B cell (primary cell): ENCODE results near the gene CALCOCO2. TPM values are rescaled to one million over a fixed set of nuclear protein-coding genes. Genes with fewer than 3 reads are reported as not detected.

ENCODE experiments used
- ATAC-seq: fragments of 200-7000 bp; cut with Tn5 transposase; one replicate; pipeline ENCODE4 v1.10.0; 2021; ENCODE audit warnings: low read depth, mild to moderate bottlenecking, moderate number of reproducible peaks, moderate library complexity
- CTCF ChIA-PET: fragments of 350-600 bp; sonication (Branson Sonifier 250); formaldehyde crosslinking; loops from one replicate; lab custom pipeline; 2021; ENCODE audit warnings: antibody characterized with exemption, inconsistent platforms; lab: Charles Lee
- POLR2A ChIA-PET: fragments of 350-600 bp; sonication (Branson Sonifier 250); formaldehyde crosslinking; loops from one replicate; lab custom pipeline; 2021; ENCODE audit warnings: antibody characterized with exemption; lab: Charles Lee
- DNase-seq: peaks from one replicate; pipeline ENCODE4 v3.0.0; 2013
- H2AFZ ChIP-seq: 2 replicates; pipeline ENCODE4 v1.6.1; 2012; ENCODE audit warnings: mild to moderate bottlenecking, low read depth, low read length; ENCODE audit not compliant: insufficient read depth, poor library complexity, severe bottlenecking
- H3K27ac ChIP-seq, 2 donors: 1 replicate in 1 of 2; 2 replicates in 1 of 2; pipeline ENCODE4 v1.5.1; 2012 to 2013; ENCODE audit warnings: low read length in 2 of 2, mild to moderate bottlenecking in 2 of 2, moderate library complexity in 1 of 2
- H3K27me3 ChIP-seq, 4 experiments: fragments of 200-600 bp in 1 of 4; sonication (generic) in 1 of 4; replicated peaks in 1 of 4; 1 replicate in 2 of 4; 2 replicates in 2 of 4; pipeline versions ENCODE4 v1.6.1 to v1.7.0; 2013 to 2016; ENCODE audit warnings: low read length in 3 of 4, mild to moderate bottlenecking in 2 of 4, mixed read lengths in 1 of 4, moderate library complexity in 1 of 4; ENCODE audit not compliant: insufficient read depth in 4 of 4, control insufficient read depth in 3 of 4; ENCODE audit errors: control extremely low read depth in 1 of 4
- H3K36me3 ChIP-seq, 2 experiments: replicated peaks in 1 of 2; 1 replicate in 1 of 2; 2 replicates in 1 of 2; pipeline versions ENCODE4 v1.6.1 to v1.7.1; 2013; ENCODE audit warnings: low read length in 1 of 2; ENCODE audit not compliant: insufficient read depth in 2 of 2, control insufficient read depth in 1 of 2; ENCODE audit errors: control extremely low read depth in 1 of 2, extremely low read depth in 1 of 2
- H3K4me1 ChIP-seq, 2 donors: fragments of 200-600 bp in 1 of 2; sonication (generic) in 1 of 2; 1 replicate in 1 of 2; 2 replicates in 1 of 2; pipeline versions ENCODE4 v1.5.1 to v1.6.1; 2013 to 2017; ENCODE audit warnings: low read length in 2 of 2; ENCODE audit not compliant: control insufficient read depth in 2 of 2, insufficient read depth in 2 of 2
- H3K4me2 ChIP-seq: replicated peaks from 2 replicates; pipeline ENCODE3; 2012; ENCODE audit warnings: mild to moderate bottlenecking, low read depth, low read length; ENCODE audit not compliant: poor library complexity, severe bottlenecking
- H3K4me3 ChIP-seq, 5 experiments: fragments of 200-600 bp in 1 of 5; sonication (generic) in 1 of 5; 1 replicate in 3 of 5; 2 replicates in 2 of 5; pipeline versions ENCODE4 v1.5.1 to v1.7.0; 2011 to 2016; ENCODE audit warnings: low read length in 4 of 5, mild to moderate bottlenecking in 4 of 5, low read depth in 2 of 5, control low read depth in 1 of 5, moderate library complexity in 1 of 5; ENCODE audit not compliant: insufficient read depth in 1 of 5; ENCODE audit errors: control extremely low read depth in 1 of 5, extremely low read depth in 1 of 5
- H3K79me2 ChIP-seq: fragments of 200-600 bp; sonication (generic); one replicate; pipeline ENCODE4 v1.6.0; 2016; ENCODE audit warnings: low read length; ENCODE audit not compliant: control insufficient read depth, insufficient read depth
- H3K9ac ChIP-seq: fragments of 200-600 bp; sonication (generic); 2 replicates; pipeline ENCODE4 v1.6.1; 2017; ENCODE audit warnings: mild to moderate bottlenecking, low read length, moderate library complexity
- H3K9me3 ChIP-seq, 3 donors: one replicate each; pipeline versions ENCODE4 v1.6.1 to v1.7.1; 2013; ENCODE audit warnings: low read length in 2 of 3; ENCODE audit not compliant: control insufficient read depth in 2 of 3, insufficient read depth in 1 of 3; ENCODE audit errors: control extremely low read depth in 1 of 3
- H4K20me1 ChIP-seq: 2 replicates; pipeline ENCODE4 v1.6.0; 2012; ENCODE audit warnings: mild to moderate bottlenecking, low read length; ENCODE audit not compliant: insufficient read depth, control insufficient read depth, poor library complexity, severe bottlenecking
- H3K27ac Mint-ChIP-seq: one replicate; pipeline ENCODE4 v1.8.0; 2021; ENCODE audit warnings: mixed read lengths
- H3K27me3 Mint-ChIP-seq: one replicate; pipeline ENCODE4 v1.8.0; 2021; ENCODE audit warnings: mixed read lengths
- H3K4me1 Mint-ChIP-seq: one replicate; pipeline ENCODE4 v1.8.0; 2021; ENCODE audit warnings: mixed read lengths
- H3K4me3 Mint-ChIP-seq: one replicate; pipeline ENCODE4 v1.8.0; 2021; ENCODE audit warnings: mixed read lengths
- H3K9me3 Mint-ChIP-seq: one replicate; pipeline ENCODE4 v1.8.0; 2022; ENCODE audit warnings: mixed read lengths; ENCODE audit not compliant: insufficient read depth
- CTCF ChIP-seq: fragments of 200-600 bp; IDR thresholded peaks from one replicate; pipeline ENCODE4 v1.8.0; 2022; ENCODE audit warnings: antibody characterized with exemption, mild to moderate bottlenecking
- EZH2 ChIP-seq: IDR thresholded peaks from 2 replicates; pipeline ENCODE4 v1.6.1; 2012; ENCODE audit warnings: borderline replicate concordance, low read depth, mild to moderate bottlenecking, moderate library complexity, low read length; ENCODE audit not compliant: insufficient read depth, poor library complexity, severe bottlenecking
- WGBS: methylation state at CpG from one replicate; pipeline ENCODE4 v1.1.5; 2013; ENCODE audit warnings: missing lambda C conversion rate; ENCODE audit not compliant: insufficient coverage; 5-methylcytosine and 5-hydroxymethylcytosine counted together
- intact Hi-C: fragments of 100-400 bp; cut with micrococcal nuclease; formaldehyde crosslinking; loops from one replicate; pipeline ENCODE4 v1.10.0; 2022
- polyA plus RNA-seq: library from polyadenylated mRNA; depleted of rRNA; stranded (reverse); fragments of >200 nt; gene quantifications from 2 replicates; pipeline ENCODE4 v1.2.3, GENCODE V29; 2012
- total RNA-seq, 2 donors: library from RNA; stranded (reverse); fragments of 120-200 nt in 1 of 2; gene quantifications; 1 replicate in 1 of 2; 2 replicates in 1 of 2; pipeline versions ENCODE4 v1.2.3 to v1.2.4, GENCODE V29; 2013 to 2022

The CALCOCO2 gene
- total and polyA plus RNA-seq, 2 donors (not counting 1 experiment from before 2014, with no cell fraction given), result 49.6 to 148 TPM

GRCh38 chr17:48893646-48894508 lies 63.0 kb downstream of the CALCOCO2 start:
- WGBS, result 75% methylated on average over 3 of the region's 5 CpGs
- Mint-ChIP-seq H3K9me3 (no peaks in the 10 kb centered on the region), H3K4me1 (peaks cover 23% of the 10 kb centered on the region), H3K27ac (peak overlapping the region; percentile 93), H3K4me3 (peak overlapping the region; percentile 95), H3K27me3 (no peaks in the 10 kb centered on the region)
- TF ChIP-seq EZH2 (no peak), CTCF (no peak)
- intact Hi-C loops, result loop anchor here (5.0 kb wide), 1 partner anchor 1503 kb away; the partner anchor contains the start of gene LRRC59
- Histone ChIP-seq H3K27ac (peak overlapping the region; percentile 88), H3K79me2 (no peaks in the 10 kb centered on the region), H3K9me3 (no peaks in the 10 kb centered on the region), H3K9ac (no peak overlapping the region), H4K20me1 (no peaks in the 10 kb centered on the region), H3K27me3 (no peaks in the 10 kb centered on the region), H3K4me1 (peaks cover 17 to 23% of the 10 kb centered on the region in 2 donors), H3K4me2 (peak overlapping the region; percentile 90), H2AFZ (peak overlapping the region; percentile 96), H3K4me3 (peak overlapping the region in 2 of 5 experiments; percentile 75 to 85), H3K36me3 (peaks cover 9 to 23% of the 10 kb centered on the region in 2 experiments)
- no peak for DNase-seq
- CTCF ChIA-PET, result interaction anchor here (1.1 to 2.4 kb wide), 5 partner anchors 9 to 91 kb away, joined by 3 to 12 read pairs (median 3); no protein-coding TSS in a partner anchor
- POLR2A ChIA-PET, result interaction anchor here (0.7 to 3.7 kb wide), 2 partner anchors 15 to 72 kb away, joined by 5 to 30 read pairs; partner anchors contain the start of gene UBE2Z
- ATAC-seq, result no peak

- Mint-ChIP-seq H3K9me3 (no peaks in the 10 kb centered on the region), H3K27me3 (no peaks in the 10 kb centered on the region), H3K27ac (no peak overlapping the region), H3K4me3 (no peak overlapping the region), H3K4me1 (peaks cover 23% of the 10 kb centered on the region)
- no peak overlapping the region for H3K9ac ChIP-seq
- H3K9me3 ChIP-seq, result no peaks in the 10 kb centered on the region
- 100% methylated on average over 2 of the region's 3 CpGs for WGBS
- no peaks in the 10 kb centered on the region for H3K27me3 ChIP-seq
- DNase-seq, result no peak
- H3K27ac ChIP-seq, result no peak overlapping the region
- peaks cover 9 to 23% of the 10 kb centered on the region in 2 experiments for H3K36me3 ChIP-seq
- TF ChIP-seq CTCF (no peak), EZH2 (no peak)
- no peak overlapping the region for H2AFZ ChIP-seq
- no peaks in the 10 kb centered on the region for H4K20me1 ChIP-seq
- ChIA-PET CTCF (interaction anchor here (1.1 to 2.4 kb wide), 2 partner anchors 10 to 92 kb away, joined by 3 to 12 read pairs; no protein-coding TSS in a partner anchor), POLR2A (interaction anchor here (1.1 kb wide), 1 partner anchor 14 kb away, joined by 4 read pairs; no protein-coding TSS in a partner anchor)
- peaks cover 17 to 23% of the 10 kb centered on the region in 2 donors for H3K4me1 ChIP-seq
- ATAC-seq, result no peak
- H3K4me3 ChIP-seq, result no peak overlapping the region
- H3K79me2 ChIP-seq, result no peaks in the 10 kb centered on the region
- no peak overlapping the region for H3K4me2 ChIP-seq
- intact Hi-C loops, result loop anchor here (5.0 kb wide), 1 partner anchor 1502 kb away; the partner anchor contains the start of gene LRRC59
Measured at GRCh38 chr17:48894886-48895285, 64.1 kb downstream of the CALCOCO2 start.
